ENCODE measurements around the gene RBFOX2. TPM values are rescaled to one million over a fixed set of nuclear protein-coding genes. Genes with fewer than 3 reads are reported as not detected.
"Not testable (repeated sequence)": the region's sequence is repeated elsewhere in the genome, so short reads cannot be mapped to it uniquely, and the experiment has no call there.

Gene RBFOX2
- total RNA-seq, 4 donors from 2014 or later, result 39.4 to 80.0 (median 52.9) TPM

- H3K4me1 ChIP-seq, result no peaks in the 10 kb centered on the region
- DNase-seq, result no peak
- H3K4me3 ChIP-seq, result no peak overlapping the region
- no peaks in the 10 kb centered on the region for H3K9me3 ChIP-seq
- peaks cover 0 to 18% (median 0%) of the 10 kb centered on the region in 3 donors for H3K36me3 ChIP-seq
- H3K27ac ChIP-seq, result no peak overlapping the region
- no peak for TF ChIP-seq CTCF (IDR thresholded peaks at IDR 0.05)
- no peak for TF ChIP-seq POLR2A (IDR thresholded peaks at IDR 0.05)
- H3K27me3 ChIP-seq, result no peaks in the 10 kb centered on the region
These were observed 220.2 kb downstream of the RBFOX2 start for GRCh38 chr22:35808377-35808776.

GRCh38 chr22:35806668-35807067, 222.0 kb downstream of the RBFOX2 start:
- H3K4me3 ChIP-seq, H3K27me3 ChIP-seq, H3K4me1 ChIP-seq, H3K9me3 ChIP-seq, DNase-seq, H3K27ac ChIP-seq: not testable (repeated sequence)
- peaks cover 0 to 18% (median 0%) of the 10 kb centered on the region in 3 donors for H3K36me3 ChIP-seq

- peaks cover 0 to 18% (median 0%) of the 10 kb centered on the region in 3 donors for H3K36me3 ChIP-seq
- H3K4me3 ChIP-seq, result no peak overlapping the region
- H3K9me3 ChIP-seq, result no peaks in the 10 kb centered on the region
- no peak for DNase-seq
- no peak overlapping the region for H3K27ac ChIP-seq
- no peak for TF ChIP-seq POLR2A (IDR thresholded peaks at IDR 0.05)
- no peak for TF ChIP-seq CTCF (IDR thresholded peaks at IDR 0.05)
- H3K4me1 ChIP-seq, result no peaks in the 10 kb centered on the region
- no peaks in the 10 kb centered on the region for H3K27me3 ChIP-seq
These were observed 223.2 kb downstream of the RBFOX2 start for GRCh38 chr22:35805466-35805865.

- no peaks in the 10 kb centered on the region for H3K9me3 ChIP-seq
- no peak for TF ChIP-seq POLR2A (IDR thresholded peaks at IDR 0.05)
- TF ChIP-seq CTCF (IDR thresholded peaks at IDR 0.05), result no peak
- H3K4me3 ChIP-seq, result no peak overlapping the region
- H3K36me3 ChIP-seq, result peaks cover 0 to 15% (median 0%) of the 10 kb centered on the region in 3 donors
- no peaks in the 10 kb centered on the region for H3K4me1 ChIP-seq
- no peaks in the 10 kb centered on the region for H3K27me3 ChIP-seq
- H3K27ac ChIP-seq, result no peak overlapping the region
- DNase-seq, result no peak
These were observed 224.2 kb downstream of the RBFOX2 start for GRCh38 chr22:35804421-35804820.

GRCh38 chr22:35802885-35803284, 225.7 kb downstream of the RBFOX2 start:
- no peaks in the 10 kb centered on the region for H3K27me3 ChIP-seq
- no peaks in the 10 kb centered on the region for H3K4me1 ChIP-seq
- no peak for DNase-seq
- TF ChIP-seq POLR2A (IDR thresholded peaks at IDR 0.05), result no peak
- TF ChIP-seq CTCF (IDR thresholded peaks at IDR 0.05), result no peak
- no peaks in the 10 kb centered on the region for H3K9me3 ChIP-seq
- no peak overlapping the region for H3K4me3 ChIP-seq
- peaks cover 0 to 4% (median 0%) of the 10 kb centered on the region in 3 donors for H3K36me3 ChIP-seq
- no peak overlapping the region for H3K27ac ChIP-seq

- H3K9me3 ChIP-seq, H3K27me3 ChIP-seq, H3K4me1 ChIP-seq, H3K4me3 ChIP-seq, H3K36me3 ChIP-seq, H3K27ac ChIP-seq, DNase-seq: not testable (repeated sequence)
These were observed 227.3 kb downstream of the RBFOX2 start for GRCh38 chr22:35801301-35801700.

GRCh38 chr22:35799150-35799549, 229.5 kb downstream of the RBFOX2 start:
- no peak for DNase-seq
- Histone ChIP-seq H3K4me1 (no peaks in the 10 kb centered on the region), H3K27ac (no peak overlapping the region), H3K4me3 (no peak overlapping the region), H3K9me3 (no peaks in the 10 kb centered on the region), H3K27me3 (no peaks in the 10 kb centered on the region), H3K36me3 (no peaks in the 10 kb centered on the region)
- TF ChIP-seq CTCF (IDR thresholded peaks at IDR 0.05) (no peak), POLR2A (IDR thresholded peaks at IDR 0.05) (no peak)

All from Peyer's patch (tissue), 4 donors.